HL-60 (cell line): Measurements from ENCODE around the gene DHRS9.

Experiments
- DNase-seq, 2 experiments: peaks; one replicate each; pipeline ENCODE4 v3.0.0-alpha.2; 2010 to 2020; ENCODE audit warnings: low read depth in 1 of 2, low spot score in 1 of 2
- H3K27ac ChIP-seq: fragments of 250-450 bp; sonication (Bioruptor Pico); replicated peaks from 2 replicates; pipeline ENCODE4 v1.5.1; 2020; ENCODE audit warnings: mild to moderate bottlenecking, moderate library complexity
- H3K27me3 ChIP-seq: fragments of 250-450 bp; sonication (Bioruptor Pico); 2 replicates; pipeline ENCODE4 v1.5.1; 2021; ENCODE audit warnings: mild to moderate bottlenecking, moderate library complexity; ENCODE audit not compliant: insufficient read depth, poor library complexity, severe bottlenecking
- H3K4me3 ChIP-seq: replicated peaks from 2 replicates; pipeline ENCODE4 v1.5.1; 2011; ENCODE audit warnings: mild to moderate bottlenecking, control low read depth, low read length; ENCODE audit not compliant: insufficient read depth
- GABPA ChIP-seq: IDR thresholded peaks from 2 replicates; pipeline ENCODE4 v1.6.1; 2012; ENCODE audit warnings: low read depth
- POLR2AphosphoS5 ChIP-seq: IDR thresholded peaks from 2 replicates; pipeline ENCODE4 v1.6.1; 2012; ENCODE audit warnings: low read depth
- SPI1 ChIP-seq: IDR thresholded peaks from 2 replicates; pipeline ENCODE4 v1.6.1; 2012; ENCODE audit warnings: low read depth, mild to moderate bottlenecking, borderline replicate concordance
- TF ChIP-seq, protein P1 (sequence below): IDR thresholded peaks from 2 replicates; pipeline ENCODE4 v1.6.1; 2012; ENCODE audit warnings: low read depth; ENCODE audit not compliant: insufficient replicate concordance
- TF ChIP-seq, protein P2 (sequence below): IDR thresholded peaks from one replicate; pipeline ENCODE4 v1.5.1; 2011; ENCODE audit warnings: low read length, control low read depth, inconsistent platforms; ENCODE audit not compliant: insufficient read depth

Gene DHRS9

DNA sequence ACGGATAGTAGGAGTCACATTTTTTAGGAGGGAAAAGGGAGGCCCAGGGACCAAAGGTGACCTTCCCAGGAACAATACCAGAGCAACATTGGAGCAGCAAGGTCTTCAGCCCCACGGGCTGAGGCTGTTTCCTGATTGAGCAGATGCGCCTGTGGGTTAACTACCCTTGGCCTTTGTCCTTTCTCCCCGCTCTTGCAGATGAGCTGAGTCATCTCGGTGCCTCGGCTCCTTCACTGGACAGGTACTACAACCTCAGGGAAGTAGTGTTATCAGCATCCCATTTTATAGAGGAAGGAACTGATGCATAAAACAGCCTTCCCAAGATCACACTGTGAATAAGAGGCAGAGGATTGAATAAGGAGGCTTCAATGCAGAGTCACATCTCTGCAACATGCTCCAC is 43.5 kb downstream of the DHRS9 start:
- Histone ChIP-seq H3K27ac (no peak overlapping the region), H3K4me3 (no peak overlapping the region), H3K27me3 (no peaks in the 10 kb centered on the region)
- DNase-seq: no peak
- TF ChIP-seq, protein P1, sequence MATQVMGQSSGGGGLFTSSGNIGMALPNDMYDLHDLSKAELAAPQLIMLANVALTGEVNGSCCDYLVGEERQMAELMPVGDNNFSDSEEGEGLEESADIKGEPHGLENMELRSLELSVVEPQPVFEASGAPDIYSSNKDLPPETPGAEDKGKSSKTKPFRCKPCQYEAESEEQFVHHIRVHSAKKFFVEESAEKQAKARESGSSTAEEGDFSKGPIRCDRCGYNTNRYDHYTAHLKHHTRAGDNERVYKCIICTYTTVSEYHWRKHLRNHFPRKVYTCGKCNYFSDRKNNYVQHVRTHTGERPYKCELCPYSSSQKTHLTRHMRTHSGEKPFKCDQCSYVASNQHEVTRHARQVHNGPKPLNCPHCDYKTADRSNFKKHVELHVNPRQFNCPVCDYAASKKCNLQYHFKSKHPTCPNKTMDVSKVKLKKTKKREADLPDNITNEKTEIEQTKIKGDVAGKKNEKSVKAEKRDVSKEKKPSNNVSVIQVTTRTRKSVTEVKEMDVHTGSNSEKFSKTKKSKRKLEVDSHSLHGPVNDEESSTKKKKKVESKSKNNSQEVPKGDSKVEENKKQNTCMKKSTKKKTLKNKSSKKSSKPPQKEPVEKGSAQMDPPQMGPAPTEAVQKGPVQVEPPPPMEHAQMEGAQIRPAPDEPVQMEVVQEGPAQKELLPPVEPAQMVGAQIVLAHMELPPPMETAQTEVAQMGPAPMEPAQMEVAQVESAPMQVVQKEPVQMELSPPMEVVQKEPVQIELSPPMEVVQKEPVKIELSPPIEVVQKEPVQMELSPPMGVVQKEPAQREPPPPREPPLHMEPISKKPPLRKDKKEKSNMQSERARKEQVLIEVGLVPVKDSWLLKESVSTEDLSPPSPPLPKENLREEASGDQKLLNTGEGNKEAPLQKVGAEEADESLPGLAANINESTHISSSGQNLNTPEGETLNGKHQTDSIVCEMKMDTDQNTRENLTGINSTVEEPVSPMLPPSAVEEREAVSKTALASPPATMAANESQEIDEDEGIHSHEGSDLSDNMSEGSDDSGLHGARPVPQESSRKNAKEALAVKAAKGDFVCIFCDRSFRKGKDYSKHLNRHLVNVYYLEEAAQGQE: no peak
- TF ChIP-seq, protein P2, sequence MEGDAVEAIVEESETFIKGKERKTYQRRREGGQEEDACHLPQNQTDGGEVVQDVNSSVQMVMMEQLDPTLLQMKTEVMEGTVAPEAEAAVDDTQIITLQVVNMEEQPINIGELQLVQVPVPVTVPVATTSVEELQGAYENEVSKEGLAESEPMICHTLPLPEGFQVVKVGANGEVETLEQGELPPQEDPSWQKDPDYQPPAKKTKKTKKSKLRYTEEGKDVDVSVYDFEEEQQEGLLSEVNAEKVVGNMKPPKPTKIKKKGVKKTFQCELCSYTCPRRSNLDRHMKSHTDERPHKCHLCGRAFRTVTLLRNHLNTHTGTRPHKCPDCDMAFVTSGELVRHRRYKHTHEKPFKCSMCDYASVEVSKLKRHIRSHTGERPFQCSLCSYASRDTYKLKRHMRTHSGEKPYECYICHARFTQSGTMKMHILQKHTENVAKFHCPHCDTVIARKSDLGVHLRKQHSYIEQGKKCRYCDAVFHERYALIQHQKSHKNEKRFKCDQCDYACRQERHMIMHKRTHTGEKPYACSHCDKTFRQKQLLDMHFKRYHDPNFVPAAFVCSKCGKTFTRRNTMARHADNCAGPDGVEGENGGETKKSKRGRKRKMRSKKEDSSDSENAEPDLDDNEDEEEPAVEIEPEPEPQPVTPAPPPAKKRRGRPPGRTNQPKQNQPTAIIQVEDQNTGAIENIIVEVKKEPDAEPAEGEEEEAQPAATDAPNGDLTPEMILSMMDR: no peak
- TF ChIP-seq POLR2AphosphoS5: no peak
- TF ChIP-seq SPI1: no peak
- no peak for TF ChIP-seq GABPA

DNA sequence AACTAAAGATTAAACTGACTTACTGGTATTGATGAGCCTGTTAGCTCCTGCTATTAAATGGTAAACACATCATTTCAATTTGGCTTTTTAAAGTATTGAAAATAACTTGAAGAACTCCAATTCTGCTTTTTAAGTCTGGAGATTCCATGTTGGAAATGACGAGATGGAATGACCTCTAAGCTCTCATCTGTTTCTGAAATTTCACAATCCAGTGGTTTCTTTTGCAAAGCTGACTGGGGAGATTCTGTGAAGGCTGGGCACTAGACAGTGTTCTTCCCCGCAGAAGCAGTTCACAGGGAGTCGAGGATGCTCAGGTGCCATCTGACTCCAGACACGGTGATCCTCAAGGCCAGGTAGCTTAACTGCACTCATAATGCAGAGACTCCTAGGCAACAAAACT is 44.7 kb downstream of the DHRS9 start:
- TF ChIP-seq GABPA: no peak
- no peak for TF ChIP-seq SPI1
- TF ChIP-seq POLR2AphosphoS5: no peak
- TF ChIP-seq, protein P2: no peak
- TF ChIP-seq, protein P1: no peak
- Histone ChIP-seq H3K27ac (no peak overlapping the region), H3K4me3 (no peak overlapping the region), H3K27me3 (no peaks in the 10 kb centered on the region)
- DNase-seq: peak; percentile 19 to 37

DNA sequence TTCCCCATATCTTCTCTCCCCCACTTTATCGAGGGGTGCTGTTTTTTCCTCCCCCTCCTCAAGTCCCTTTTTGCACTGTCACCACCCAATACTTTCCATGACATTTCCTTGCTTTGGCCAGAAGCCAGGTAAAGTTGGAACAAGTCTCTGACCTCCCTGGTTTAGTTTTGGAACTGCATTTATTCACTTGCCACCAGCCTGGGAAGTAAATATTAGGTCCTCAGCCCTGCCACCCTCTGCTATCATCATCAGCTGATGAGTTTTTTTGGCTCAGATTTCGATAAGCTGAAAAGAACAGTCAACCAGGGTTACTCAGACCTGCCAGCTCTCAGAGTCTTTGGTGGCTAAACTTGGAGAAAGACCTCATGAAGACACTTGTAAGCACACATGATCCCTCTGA is 47.0 kb downstream of the DHRS9 start:
- TF ChIP-seq POLR2AphosphoS5 (no peak), SPI1 (no peak), GABPA (no peak)
- TF ChIP-seq, protein P2: no peak
- TF ChIP-seq, protein P1: no peak
- Histone ChIP-seq H3K27ac (no peak overlapping the region), H3K4me3 (no peak overlapping the region), H3K27me3 (no peaks in the 10 kb centered on the region)
- DNase-seq: no peak
